C4-2B (cell line): ENCODE data around the gene MELK.

Experiments used
- H3K27ac ChIP-seq: fragments of 450-650 bp; 2 replicates; pipeline ENCODE4 v1.5.1; 2017
- ZFX ChIP-seq: fragments of 450-650 bp; IDR thresholded peaks from 2 replicates; pipeline ENCODE4 v1.6.1; 2017
- TF ChIP-seq, protein P1 (sequence below): fragments of 450-650 bp; conservative IDR thresholded peaks from 2 replicates; pipeline ENCODE4 v1.5.1; 2017; ENCODE audit warnings: mild to moderate bottlenecking

The MELK gene

DNA sequence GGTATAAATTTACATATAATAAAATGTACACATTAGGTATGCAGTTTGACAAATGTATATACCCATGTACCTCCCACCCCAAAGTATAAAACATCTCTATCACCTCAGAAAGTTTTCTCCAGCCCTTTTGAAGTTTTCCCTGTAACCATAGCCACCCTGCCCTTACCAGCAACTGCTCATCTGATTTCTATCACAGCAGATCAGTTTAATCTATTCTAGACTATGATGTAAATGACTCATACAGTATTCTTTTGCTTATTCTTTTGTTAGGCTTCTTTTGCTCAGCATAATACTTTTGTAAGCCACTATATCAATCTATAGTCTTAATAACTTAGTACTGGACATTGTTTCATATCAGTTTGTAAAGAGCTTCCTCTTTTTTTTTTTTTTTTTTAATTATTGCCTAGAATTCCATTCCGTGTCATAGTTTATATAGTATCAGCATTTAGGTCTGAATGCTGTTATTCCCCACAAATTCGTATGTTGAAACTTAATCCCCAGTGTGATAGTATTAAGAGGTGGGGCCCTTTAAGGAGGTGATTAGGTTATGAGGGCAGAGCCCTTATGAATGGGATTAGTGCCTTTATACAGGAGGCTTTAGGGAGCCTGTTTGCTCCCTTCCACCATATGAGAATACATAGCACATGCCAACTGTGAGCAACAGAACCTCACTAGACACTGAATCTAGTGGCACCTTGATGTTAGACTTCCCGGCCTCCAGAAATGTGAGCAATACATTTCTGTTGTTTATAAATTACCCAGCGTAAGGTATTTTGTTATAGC, 20.3 kb downstream of the MELK start:
- TF ChIP-seq, protein P1, sequence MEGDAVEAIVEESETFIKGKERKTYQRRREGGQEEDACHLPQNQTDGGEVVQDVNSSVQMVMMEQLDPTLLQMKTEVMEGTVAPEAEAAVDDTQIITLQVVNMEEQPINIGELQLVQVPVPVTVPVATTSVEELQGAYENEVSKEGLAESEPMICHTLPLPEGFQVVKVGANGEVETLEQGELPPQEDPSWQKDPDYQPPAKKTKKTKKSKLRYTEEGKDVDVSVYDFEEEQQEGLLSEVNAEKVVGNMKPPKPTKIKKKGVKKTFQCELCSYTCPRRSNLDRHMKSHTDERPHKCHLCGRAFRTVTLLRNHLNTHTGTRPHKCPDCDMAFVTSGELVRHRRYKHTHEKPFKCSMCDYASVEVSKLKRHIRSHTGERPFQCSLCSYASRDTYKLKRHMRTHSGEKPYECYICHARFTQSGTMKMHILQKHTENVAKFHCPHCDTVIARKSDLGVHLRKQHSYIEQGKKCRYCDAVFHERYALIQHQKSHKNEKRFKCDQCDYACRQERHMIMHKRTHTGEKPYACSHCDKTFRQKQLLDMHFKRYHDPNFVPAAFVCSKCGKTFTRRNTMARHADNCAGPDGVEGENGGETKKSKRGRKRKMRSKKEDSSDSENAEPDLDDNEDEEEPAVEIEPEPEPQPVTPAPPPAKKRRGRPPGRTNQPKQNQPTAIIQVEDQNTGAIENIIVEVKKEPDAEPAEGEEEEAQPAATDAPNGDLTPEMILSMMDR: no peak
- TF ChIP-seq ZFX: no peak
- no peak overlapping the region for H3K27ac ChIP-seq

DNA sequence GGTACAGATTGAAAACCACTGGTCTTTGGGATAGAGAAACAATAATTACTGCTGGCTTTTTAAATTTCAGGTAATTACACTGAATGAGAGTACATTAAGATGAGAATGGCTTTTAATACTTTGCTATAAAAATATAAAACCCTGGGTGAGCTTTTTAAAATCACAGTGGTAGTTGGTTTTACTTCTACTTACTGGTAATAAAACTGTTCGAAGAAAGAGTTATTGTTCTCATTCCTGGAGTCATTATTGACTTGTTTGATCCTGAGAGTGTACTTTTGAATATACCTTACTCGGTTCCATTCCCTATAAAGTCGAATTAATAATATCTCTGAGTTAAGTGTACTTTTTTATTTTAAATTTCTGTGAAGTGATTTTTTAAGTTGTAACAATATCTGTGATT, 21.5 kb downstream of the MELK start:
- TF ChIP-seq, protein P1: no peak
- TF ChIP-seq ZFX: no peak

DNA sequence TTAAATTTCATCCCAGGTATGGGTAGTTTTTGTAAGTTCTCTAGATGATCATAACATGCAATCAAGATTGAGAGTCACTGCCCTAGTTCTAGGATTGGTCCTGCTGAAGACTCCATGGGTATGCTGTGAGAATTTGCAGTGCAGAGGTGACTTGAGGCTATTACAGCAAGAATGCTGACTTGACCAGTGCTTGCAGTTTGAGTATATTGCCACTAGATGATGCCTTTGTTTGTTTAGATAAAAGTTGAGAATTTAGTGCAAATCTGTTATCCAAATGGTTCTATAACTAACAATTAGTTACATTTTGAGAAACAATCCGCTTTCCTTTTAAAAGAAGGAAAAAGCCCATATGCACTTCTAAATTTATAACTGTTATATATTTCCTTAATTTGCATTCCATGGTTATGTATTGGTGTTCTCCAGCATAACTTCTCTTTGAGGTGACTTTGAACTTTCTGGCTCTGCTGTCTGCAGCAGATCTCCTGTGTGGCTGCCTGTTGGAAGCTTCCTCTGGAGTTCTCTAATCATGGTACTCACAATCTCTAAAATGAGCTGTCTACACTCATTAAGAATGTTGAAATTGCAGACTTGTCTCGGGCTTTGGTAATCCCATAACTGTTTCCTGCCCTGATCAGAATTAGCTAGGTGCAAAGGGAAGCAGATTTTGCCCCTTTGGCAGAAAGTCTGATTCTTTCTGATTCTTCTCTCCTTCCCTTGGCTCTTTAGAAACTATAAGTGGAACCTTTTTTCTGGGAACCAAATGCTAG, 24.9 kb downstream of the MELK start:
- TF ChIP-seq ZFX: no peak
- TF ChIP-seq, protein P1: peak; percentile 76
- no peak overlapping the region for H3K27ac ChIP-seq

More for the DNA sequence above, 21.5 kb downstream of the MELK start:
- no peak overlapping the region for H3K27ac ChIP-seq

DNA sequence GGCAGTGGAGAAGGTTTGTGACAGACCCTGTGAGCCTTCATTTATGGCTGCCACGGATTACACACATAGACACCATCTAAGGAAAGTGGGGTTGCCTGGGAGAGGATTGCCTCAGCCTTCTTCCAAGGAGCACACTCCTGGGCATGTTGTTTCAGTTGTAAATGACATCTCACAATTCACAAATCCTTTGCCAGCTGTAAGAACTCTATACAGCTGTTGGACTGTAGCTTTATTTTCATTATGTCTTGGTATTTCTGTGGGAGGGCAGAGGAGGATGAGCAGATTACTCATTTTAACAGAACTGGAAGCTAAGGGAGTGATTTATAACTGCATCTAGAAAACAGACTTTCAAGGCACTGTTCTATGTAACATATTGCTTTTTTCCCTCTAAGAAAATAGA, 25.6 kb downstream of the MELK start:
- no peak overlapping the region for H3K27ac ChIP-seq
- no peak for TF ChIP-seq ZFX
- TF ChIP-seq, protein P1: no peak

DNA sequence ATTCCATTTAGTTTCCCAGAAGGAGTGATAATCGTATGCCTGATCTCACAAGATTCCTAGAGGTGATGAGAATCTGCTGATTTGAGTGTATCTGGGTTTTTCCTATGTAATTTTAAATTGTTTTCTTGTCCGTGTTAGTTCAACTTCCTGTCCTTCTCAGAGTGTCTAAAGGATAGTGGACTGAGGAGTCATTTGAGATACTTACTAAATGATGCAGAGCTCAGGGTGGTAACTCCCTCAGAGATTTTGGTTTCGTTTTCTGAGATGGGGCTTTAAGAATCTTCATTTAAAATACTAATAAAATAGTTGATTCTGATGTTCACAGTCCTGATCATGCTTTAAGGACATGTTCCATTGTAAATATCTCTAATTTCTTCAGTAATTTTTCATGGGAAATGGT, 30.3 kb downstream of the MELK start:
- no peak overlapping the region for H3K27ac ChIP-seq
- TF ChIP-seq, protein P1: no peak
- no peak for TF ChIP-seq ZFX

DNA sequence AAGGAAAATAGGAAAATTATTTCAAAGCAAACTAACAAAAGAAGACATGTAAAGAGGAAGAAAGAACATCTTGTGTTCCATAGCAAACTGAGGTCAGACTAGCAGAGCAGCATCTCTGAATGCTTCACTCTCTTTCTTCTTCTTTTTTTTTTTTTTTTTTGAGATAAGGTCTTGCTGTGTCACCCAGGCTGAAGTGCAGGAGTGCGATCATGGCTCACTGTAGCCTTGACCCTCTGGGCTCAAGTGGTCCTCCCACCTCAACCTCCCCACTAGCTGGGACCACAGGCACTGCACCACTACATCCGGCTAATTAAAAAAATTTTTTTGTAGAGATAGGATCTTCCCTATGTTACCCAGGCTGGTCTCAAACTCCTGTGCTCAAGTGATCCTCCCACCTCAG, 36.6 kb downstream of the MELK start:
- no peak for TF ChIP-seq ZFX
- TF ChIP-seq, protein P1: no peak

DNA sequence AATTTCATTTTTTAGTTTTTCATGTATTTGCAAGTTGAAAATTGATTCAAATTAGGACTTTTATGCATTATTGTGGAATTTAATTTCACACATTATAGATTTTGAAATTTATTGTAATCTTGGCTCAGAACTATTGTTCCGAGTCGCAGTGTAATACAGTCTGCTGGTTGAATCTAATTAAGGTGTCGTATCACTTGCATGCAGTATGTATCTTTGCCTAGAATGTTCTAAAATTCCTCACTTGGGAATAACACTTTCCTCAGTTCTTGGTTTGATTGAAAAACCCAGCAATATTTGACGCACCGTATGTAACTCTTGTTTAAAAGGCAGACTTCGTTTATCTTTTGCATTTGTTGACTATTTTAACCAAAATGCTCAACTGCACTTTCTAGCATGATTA, 49.4 kb downstream of the MELK start:
- TF ChIP-seq ZFX: no peak
- TF ChIP-seq, protein P1: no peak
- no peak overlapping the region for H3K27ac ChIP-seq

More for the DNA sequence above, 36.6 kb downstream of the MELK start:
- no peak overlapping the region for H3K27ac ChIP-seq
